ENCODE data around the gene PELO.

GRCh38 chr5:52789851-52790250 is 2.1 kb downstream of the PELO start:
- TF ChIP-seq CTCF (optimal IDR thresholded peaks at IDR 0.05 in 1 of 3, IDR thresholded peaks at IDR 0.05 in 1 of 3, conservative IDR thresholded peaks at IDR 0.05 in 1 of 3; ENCODE audit: extremely low read depth in 1 of 3, insufficient read depth in 2 of 3, low read length in 3 of 3) = no peak
- TF ChIP-seq EZH2 (IDR thresholded peaks at IDR 0.05; ENCODE audit: low read length) = no peak
